ENCODE results near the gene SPOCD1. TPM values are rescaled to one million over a fixed set of nuclear protein-coding genes. Genes with fewer than 3 reads are reported as not detected.

Gene SPOCD1
- total RNA-seq, 1 experiment from 2014 or later = 0.66 TPM

GRCh38 chr1:31745946-31746670, 69.7 kb downstream of the SPOCD1 start:
- H3K36me3 Mint-ChIP-seq (ENCODE audit: insufficient read depth, unreplicated experiment) = no peaks in the 10 kb centered on the region
- H3K9me3 ChIP-seq = no peaks in the 10 kb centered on the region
- no peak for TF ChIP-seq CTCF (IDR thresholded peaks at IDR 0.05; ENCODE audit: insufficient read depth in 1 of 2, low read depth in 1 of 2, low read length in 1 of 2, severe bottlenecking in 1 of 2, unreplicated experiment in 1 of 2)
- H3K27me3 ChIP-seq (replicated peaks; ENCODE audit: control insufficient read depth, insufficient read depth, low read length) = no peaks in the 10 kb centered on the region
- H3K27ac Mint-ChIP-seq (ENCODE audit: unreplicated experiment) = no peak overlapping the region
- H3K9me3 Mint-ChIP-seq (ENCODE audit: unreplicated experiment) = no peaks in the 10 kb centered on the region
- CTCF ChIA-PET = interaction anchor here (0.5 to 1.6 kb wide), 11 partner anchors 11 to 85 kb away, joined by 3 to 16 read pairs (median 6); no protein-coding TSS in a partner anchor
- no peak overlapping the region for H3K4me3 Mint-ChIP-seq (ENCODE audit: unreplicated experiment)
- H3K27me3 Mint-ChIP-seq (ENCODE audit: insufficient read depth, unreplicated experiment) = no peaks in the 10 kb centered on the region
- no peaks in the 10 kb centered on the region for H3K36me3 ChIP-seq (ENCODE audit: control insufficient read depth, insufficient read depth, low read length)
- BruUV-seq (replicated peaks) = no TSS peak
- peaks cover 14% of the 10 kb centered on the region for H3K4me1 Mint-ChIP-seq (ENCODE audit: low read depth, unreplicated experiment)
- POLR2A ChIA-PET = no interaction called here
- no peak for DNase-seq
- H3K4me1 ChIP-seq = peaks cover 5% of the 10 kb centered on the region
- intact Hi-C loops (cut with micrococcal nuclease; ENCODE audit: unreplicated experiment) = loop anchor here (2.0 kb wide), 1 partner anchor 81 kb away; no protein-coding TSS in a partner anchor
- H3K4me3 ChIP-seq (ENCODE audit: low read depth, low read length) = no peak overlapping the region

- POLR2A ChIA-PET = no interaction called here
Observed at GRCh38 chr1:31745096-31745945, 70.5 kb downstream of the SPOCD1 start.

More at GRCh38 chr1:31745096-31745945, 70.5 kb downstream of the SPOCD1 start:
- intact Hi-C loops (cut with micrococcal nuclease; ENCODE audit: unreplicated experiment) = loop anchor here (2.0 kb wide), 1 partner anchor 81 kb away; no protein-coding TSS in a partner anchor
- H3K9me3 Mint-ChIP-seq (ENCODE audit: unreplicated experiment) = no peaks in the 10 kb centered on the region
- BruUV-seq (replicated peaks) = no TSS peak
- H3K4me1 Mint-ChIP-seq (ENCODE audit: low read depth, unreplicated experiment) = peaks cover 14% of the 10 kb centered on the region
- H3K4me3 ChIP-seq (ENCODE audit: low read depth, low read length) = no peak overlapping the region
- H3K4me1 ChIP-seq = peaks cover 5% of the 10 kb centered on the region
- H3K27me3 ChIP-seq (replicated peaks; ENCODE audit: control insufficient read depth, insufficient read depth, low read length) = no peaks in the 10 kb centered on the region
- no peak overlapping the region for H3K27ac Mint-ChIP-seq (ENCODE audit: unreplicated experiment)
- H3K36me3 Mint-ChIP-seq (ENCODE audit: insufficient read depth, unreplicated experiment) = no peaks in the 10 kb centered on the region
- no peaks in the 10 kb centered on the region for H3K9me3 ChIP-seq
- DNase-seq = peak; percentile 52 to 60
- CTCF ChIA-PET = interaction anchor here (0.6 to 1.6 kb wide), 13 partner anchors 10 to 258 kb away, joined by 3 to 16 read pairs (median 5); no protein-coding TSS in a partner anchor
- TF ChIP-seq CTCF (IDR thresholded peaks at IDR 0.05; ENCODE audit: insufficient read depth in 1 of 2, low read depth in 1 of 2, low read length in 1 of 2, severe bottlenecking in 1 of 2, unreplicated experiment in 1 of 2) = peak; percentile 40 to 45
- H3K36me3 ChIP-seq (ENCODE audit: control insufficient read depth, insufficient read depth, low read length) = no peaks in the 10 kb centered on the region
- no peak overlapping the region for H3K4me3 Mint-ChIP-seq (ENCODE audit: unreplicated experiment)
- no peaks in the 10 kb centered on the region for H3K27me3 Mint-ChIP-seq (ENCODE audit: insufficient read depth, unreplicated experiment)
